Neural progenitor cell (in vitro differentiated cells): ENCODE data around the gene MORN1.

Experiments used
- CTCF ChIP-seq: fragments of 200-600 bp; sonication (generic); IDR thresholded peaks from 2 replicates; pipeline ENCODE4 v1.5.1; 2017; ENCODE audit warnings: antibody characterized with exemption, mild to moderate bottlenecking
- EZH2 ChIP-seq: fragments of 200-600 bp; sonication (generic); IDR thresholded peaks from 2 replicates; pipeline ENCODE4 v1.6.1; 2017; ENCODE audit warnings: antibody characterized with exemption, mild to moderate bottlenecking, moderate library complexity

GRCh38 chr1:2407166-2407990 is 16.0 kb upstream of the MORN1 start:
- no peak for TF ChIP-seq CTCF
- TF ChIP-seq EZH2 = no peak
